Body of pancreas (tissue), 4 donors: ENCODE measurements around the gene UBA1. TPM values are rescaled to one million over a fixed set of nuclear protein-coding genes. Genes with fewer than 3 reads are reported as not detected.

Source experiments
- ATAC-seq: fragments of 150-250 bp; one replicate; pipeline ENCODE4 v1.9.1; 2016
- DNase-seq, 4 donors: peaks; one replicate each; pipeline ENCODE4 v3.0.0-alpha.2; 2019
- H3K27ac ChIP-seq, 4 donors: fragments of 200-600 bp; sonication (generic); 1 replicate in 3 of 4; 2 replicates in 1 of 4; pipeline versions ENCODE4 v1.5.1 to v1.6.1; 2016 to 2019; ENCODE audit warnings: mild to moderate bottlenecking in 1 of 4, mixed read lengths in 1 of 4, moderate library complexity in 1 of 4
- H3K27me3 ChIP-seq, 2 donors: fragments of 200-600 bp; sonication (generic); one replicate each; pipeline ENCODE4 v1.6.0; 2016; ENCODE audit warnings: mild to moderate bottlenecking in 1 of 2
- H3K36me3 ChIP-seq, 2 donors: fragments of 200-600 bp; sonication (generic); replicated peaks in 1 of 2; 2 replicates each; pipeline ENCODE4 v1.5.1; 2016; ENCODE audit warnings: low read depth in 2 of 2; ENCODE audit not compliant: insufficient read depth in 1 of 2
- H3K4me1 ChIP-seq: fragments of 200-600 bp; sonication (generic); one replicate; pipeline ENCODE4 v1.6.0; 2016
- H3K4me3 ChIP-seq, 2 donors: fragments of 200-600 bp; sonication (generic); 1 replicate in 1 of 2; 2 replicates in 1 of 2; pipeline ENCODE4 v1.5.1; 2016 to 2019
- H3K9me3 ChIP-seq, 3 donors: fragments of 200-600 bp; sonication (generic); 1 replicate in 2 of 3; 2 replicates in 1 of 3; pipeline ENCODE4 v1.5.1; 2016
- POLR2A ChIP-seq, 3 donors: fragments of 450-650 bp; IDR thresholded peaks; one replicate each; pipeline ENCODE4 v1.6.1; 2016; ENCODE audit warnings: antibody characterized with exemption in 3 of 3, mild to moderate bottlenecking in 2 of 3
- WGBS, 2 donors: methylation state at CpG; one replicate each; pipeline ENCODE4 v1.1.5; 2017; 5-methylcytosine and 5-hydroxymethylcytosine counted together
- intact Hi-C: fragments of 100-400 bp; cut with DNase I; formaldehyde crosslinking; loops from one replicate; pipeline ENCODE4 v1.15.1; 2023
- total RNA-seq, 2 donors: library from RNA; depleted of rRNA; stranded (reverse); fragments of >200 nt; gene quantifications; one replicate each; pipeline ENCODE4 v1.1.0, GENCODE V29; 2016
- TF ChIP-seq, protein P1 (sequence below), 7 experiments: fragments of 450-650 bp in 4 of 7; fragments of 200-600 bp in 3 of 7; sonication (generic) in 3 of 7; IDR thresholded peaks; one replicate each; pipeline ENCODE4 v1.5.1; 2016 to 2019; ENCODE audit warnings: antibody characterized with exemption in 7 of 7

Gene UBA1
- total RNA-seq, 2 donors from 2014 or later: 70.8 to 82.4 TPM

- Histone ChIP-seq H3K27me3 (no peaks in the 10 kb centered on the region), H3K9me3 (no peaks in the 10 kb centered on the region), H3K36me3 (peaks cover 0 to 7% of the 10 kb centered on the region in 2 donors), H3K4me3 (no peak overlapping the region), H3K4me1 (no peaks in the 10 kb centered on the region), H3K27ac (no peak overlapping the region)
- intact Hi-C loops: no loop called here
- peak in 1 of 4 donors; percentile 3 for DNase-seq
- no peak for ATAC-seq
- no peak for TF ChIP-seq POLR2A (IDR thresholded peaks at IDR 0.05)
- TF ChIP-seq, protein P1, sequence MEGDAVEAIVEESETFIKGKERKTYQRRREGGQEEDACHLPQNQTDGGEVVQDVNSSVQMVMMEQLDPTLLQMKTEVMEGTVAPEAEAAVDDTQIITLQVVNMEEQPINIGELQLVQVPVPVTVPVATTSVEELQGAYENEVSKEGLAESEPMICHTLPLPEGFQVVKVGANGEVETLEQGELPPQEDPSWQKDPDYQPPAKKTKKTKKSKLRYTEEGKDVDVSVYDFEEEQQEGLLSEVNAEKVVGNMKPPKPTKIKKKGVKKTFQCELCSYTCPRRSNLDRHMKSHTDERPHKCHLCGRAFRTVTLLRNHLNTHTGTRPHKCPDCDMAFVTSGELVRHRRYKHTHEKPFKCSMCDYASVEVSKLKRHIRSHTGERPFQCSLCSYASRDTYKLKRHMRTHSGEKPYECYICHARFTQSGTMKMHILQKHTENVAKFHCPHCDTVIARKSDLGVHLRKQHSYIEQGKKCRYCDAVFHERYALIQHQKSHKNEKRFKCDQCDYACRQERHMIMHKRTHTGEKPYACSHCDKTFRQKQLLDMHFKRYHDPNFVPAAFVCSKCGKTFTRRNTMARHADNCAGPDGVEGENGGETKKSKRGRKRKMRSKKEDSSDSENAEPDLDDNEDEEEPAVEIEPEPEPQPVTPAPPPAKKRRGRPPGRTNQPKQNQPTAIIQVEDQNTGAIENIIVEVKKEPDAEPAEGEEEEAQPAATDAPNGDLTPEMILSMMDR (IDR thresholded peaks at IDR 0.05): no peak
- WGBS, 2 donors: 90 to 91% methylated on average over 12 to 15 of the region's 18 CpGs
These were observed 20.4 kb upstream of the UBA1 start for GRCh38 chrX:47172971-47173792.

DNA sequence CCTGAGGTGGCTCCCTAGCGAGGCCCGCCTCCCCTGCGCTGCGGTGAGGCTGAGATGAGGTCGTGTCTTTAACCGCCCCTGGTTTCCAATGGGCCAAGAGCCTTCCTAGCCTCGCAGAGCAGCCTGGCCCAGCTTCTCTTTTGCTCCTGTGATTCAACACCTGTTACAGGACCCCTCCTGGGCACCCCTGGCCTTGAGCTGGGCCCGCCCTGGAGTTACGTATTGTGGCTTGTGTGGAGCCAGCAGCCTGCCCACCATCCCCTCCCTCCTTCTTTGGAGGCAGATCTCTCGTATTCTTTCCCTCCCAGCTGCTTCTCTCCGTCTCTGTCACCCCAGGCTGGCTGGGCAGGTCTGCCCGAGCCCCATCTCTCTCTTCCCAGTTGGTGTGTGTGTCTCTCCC is 19.3 kb upstream of the UBA1 start:
- intact Hi-C loops: no loop called here
- Histone ChIP-seq H3K36me3 (peaks cover 0 to 6% of the 10 kb centered on the region in 2 donors), H3K27me3 (no peaks in the 10 kb centered on the region), H3K4me1 (no peaks in the 10 kb centered on the region), H3K27ac (no peak overlapping the region), H3K4me3 (no peak overlapping the region), H3K9me3 (no peaks in the 10 kb centered on the region)
- WGBS, 2 donors: 90 to 91% methylated on average over 5 to 12 of the region's 12 CpGs
- DNase-seq (no peak), ATAC-seq (no peak)
- TF ChIP-seq, protein P1 (IDR thresholded peaks at IDR 0.05): no peak
- no peak for TF ChIP-seq POLR2A (IDR thresholded peaks at IDR 0.05)

- peak in 1 of 4 donors; percentile 5 for DNase-seq
- Histone ChIP-seq H3K4me1 (no peaks in the 10 kb centered on the region), H3K36me3 (peaks cover 0 to 5% of the 10 kb centered on the region in 2 donors), H3K4me3 (no peak overlapping the region), H3K27ac (no peak overlapping the region), H3K27me3 (no peaks in the 10 kb centered on the region), H3K9me3 (no peaks in the 10 kb centered on the region)
- TF ChIP-seq, protein P1 (IDR thresholded peaks at IDR 0.05): no peak
- TF ChIP-seq POLR2A (IDR thresholded peaks at IDR 0.05): no peak
- intact Hi-C loops: no loop called here
- WGBS, 2 donors: 89 to 90% methylated on average over 2 to 20 of the region's 23 CpGs
- ATAC-seq: no peak
These were observed 18.6 kb upstream of the UBA1 start for GRCh38 chrX:47174846-47175587.

DNA sequence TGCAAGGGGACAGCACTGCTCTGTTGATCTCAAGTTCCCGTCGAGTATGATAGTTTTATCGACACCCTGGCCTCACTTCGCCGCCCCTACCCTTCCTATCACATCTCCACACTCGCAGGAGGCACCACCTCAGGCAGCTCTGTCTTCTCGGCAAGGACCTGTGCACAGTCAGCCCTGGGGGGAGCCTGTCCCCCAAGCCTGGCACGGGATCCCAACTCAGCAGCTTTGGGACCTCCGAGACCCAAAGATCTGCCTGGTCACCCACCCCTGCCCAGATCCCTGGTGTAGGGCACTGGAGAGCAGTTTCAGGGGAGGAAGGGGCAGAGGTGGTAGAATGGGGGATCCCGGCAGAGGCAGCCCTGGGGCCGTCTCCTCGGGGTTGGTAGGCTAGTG is 18.0 kb upstream of the UBA1 start:
- no peak for DNase-seq
- TF ChIP-seq, protein P1 (IDR thresholded peaks at IDR 0.05): no peak
- intact Hi-C loops: no loop called here
- H3K27ac ChIP-seq: no peak overlapping the region
- H3K4me1 ChIP-seq: no peaks in the 10 kb centered on the region
- H3K4me3 ChIP-seq: no peak overlapping the region
- whole genome bisulfite sequencing, 2 donors: 75 to 100% methylated on average over 5 of the region's 12 CpGs
- no peak for ATAC-seq
- H3K9me3 ChIP-seq: no peaks in the 10 kb centered on the region
- no peaks in the 10 kb centered on the region for H3K27me3 ChIP-seq
- peaks cover 0 to 5% of the 10 kb centered on the region in 2 donors for H3K36me3 ChIP-seq
